GM19438 (cell line): Measurements from ENCODE around the gene TMEM245.
A peak's percentile ranks its signal among the peaks of the same experiment; 100 is the strongest.
"Not testable (repeated sequence)": the region's sequence is repeated elsewhere in the genome, so short reads cannot be mapped to it uniquely, and the experiment has no call there.

Experiments used
- ATAC-seq: cut with Tn5 transposase; IDR thresholded peaks from one replicate; pipeline ENCODE4 v1.9.1; 2021; ENCODE audit warnings: low read depth; ENCODE audit not compliant: unreplicated experiment

Gene TMEM245

DNA sequence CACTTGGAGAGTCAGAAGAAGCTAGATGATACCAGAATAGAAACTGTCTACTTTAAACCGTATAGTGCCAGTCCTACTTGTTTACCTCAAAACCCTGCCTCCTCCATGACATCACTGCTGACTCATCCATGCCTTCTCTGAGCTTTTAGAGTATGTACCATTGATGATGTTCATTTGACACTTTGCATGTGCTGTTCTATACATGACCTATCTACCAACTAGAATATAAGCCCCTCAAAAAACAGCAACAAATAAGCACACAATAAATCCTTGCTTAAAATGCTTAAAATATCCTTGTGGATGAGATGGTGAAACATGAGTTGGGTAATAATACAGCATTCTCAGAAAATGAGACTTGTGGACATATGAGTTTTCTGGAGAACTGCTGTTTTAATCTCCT lies 109.0 kb downstream of the TMEM245 start:
- no peak for ATAC-seq

DNA sequence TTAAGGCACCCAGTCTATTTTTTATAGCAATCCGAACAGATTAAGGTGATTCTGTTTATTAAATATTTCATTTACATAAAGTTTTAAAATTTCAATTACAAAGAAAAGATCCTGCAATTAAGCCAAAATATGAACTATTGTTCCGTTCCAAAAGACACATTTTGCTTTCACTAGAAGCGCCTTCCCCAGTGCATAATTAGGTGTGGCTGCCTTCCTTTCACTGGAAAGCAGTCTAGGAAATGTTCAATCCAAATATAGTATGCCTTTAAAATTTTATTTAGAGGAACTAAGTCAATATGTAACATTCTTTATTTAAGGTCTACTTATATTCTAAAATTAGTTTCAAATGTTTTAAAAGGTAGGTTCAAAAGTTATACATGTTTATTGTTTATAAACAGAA lies 114.1 kb downstream of the TMEM245 start:
- no peak for ATAC-seq

DNA sequence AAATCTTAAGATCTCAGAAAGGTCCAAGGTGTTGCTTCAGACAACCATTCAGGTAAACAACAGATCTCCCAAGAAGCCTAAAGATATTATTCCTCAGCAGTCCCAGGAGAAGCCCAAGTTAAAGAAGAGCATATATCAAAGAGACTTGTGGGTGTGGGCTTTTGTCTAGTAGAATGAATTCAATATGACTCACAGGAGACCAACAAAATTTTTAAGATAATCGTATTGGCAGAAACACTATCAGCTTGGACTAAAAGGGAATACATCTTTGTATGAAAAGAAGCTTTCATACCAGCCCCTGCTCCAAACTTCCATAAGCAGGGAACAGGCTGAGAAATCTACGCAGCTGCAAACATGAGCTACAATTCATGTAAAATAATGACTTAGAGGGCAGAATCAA lies 116.6 kb downstream of the TMEM245 start:
- no peak for ATAC-seq

DNA sequence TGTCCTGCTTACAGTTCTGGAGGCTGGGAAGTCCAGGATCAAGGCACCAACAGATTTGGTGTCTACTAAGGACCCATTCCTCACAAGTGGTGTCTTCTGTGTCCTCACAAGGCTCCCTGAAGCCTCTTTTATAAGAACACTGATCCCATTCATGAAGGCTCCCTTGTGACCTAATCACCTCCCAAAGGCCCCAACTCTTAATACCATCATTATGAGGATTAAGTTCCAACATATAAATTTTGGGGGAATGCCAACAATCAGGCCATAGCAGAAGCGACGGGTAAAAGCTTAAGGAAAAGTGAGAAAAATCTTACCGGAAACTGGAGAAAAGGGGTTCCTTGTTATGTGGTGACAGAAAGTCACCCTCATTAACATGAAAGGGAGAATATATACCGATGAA lies 117.6 kb downstream of the TMEM245 start:
- no peak for ATAC-seq

DNA sequence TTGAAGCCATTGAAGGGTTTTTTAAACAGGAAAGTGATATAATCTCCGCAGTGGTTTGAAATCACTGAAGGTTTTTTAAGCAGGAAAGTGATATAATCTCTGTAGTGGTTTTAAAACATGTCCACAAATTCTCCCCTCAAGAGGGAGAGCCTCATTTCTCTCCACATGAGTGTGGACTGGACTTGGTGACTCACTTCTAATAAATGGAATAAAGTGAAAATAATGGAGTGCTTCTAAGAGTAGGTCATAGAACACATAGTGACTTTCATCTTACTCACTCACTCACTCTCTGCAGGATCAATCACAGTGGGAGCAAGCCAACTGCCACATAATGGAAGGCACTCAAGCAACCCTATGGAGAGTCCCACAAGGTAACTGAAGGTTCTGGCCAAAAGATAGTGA lies 118.5 kb downstream of the TMEM245 start:
- no peak for ATAC-seq

DNA sequence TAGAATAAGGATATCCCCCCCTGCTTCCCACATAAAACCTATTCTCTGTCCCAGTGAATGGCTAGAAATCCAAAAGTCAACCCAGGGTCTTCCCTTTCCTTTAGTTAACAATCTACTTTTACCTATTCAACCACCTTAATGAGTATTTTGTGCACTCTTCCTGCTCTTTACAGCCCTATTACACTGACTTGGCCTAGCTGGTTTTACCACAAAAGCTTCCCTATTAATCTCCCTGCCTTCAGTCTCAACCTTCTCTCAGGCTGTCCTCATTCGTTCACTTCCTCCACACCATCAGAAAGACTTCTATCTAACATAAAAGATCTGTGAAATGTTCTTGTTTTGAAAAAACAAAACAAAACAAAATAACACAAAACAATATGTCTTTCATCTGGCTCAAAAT lies 122.6 kb downstream of the TMEM245 start:
- ATAC-seq = no peak

DNA sequence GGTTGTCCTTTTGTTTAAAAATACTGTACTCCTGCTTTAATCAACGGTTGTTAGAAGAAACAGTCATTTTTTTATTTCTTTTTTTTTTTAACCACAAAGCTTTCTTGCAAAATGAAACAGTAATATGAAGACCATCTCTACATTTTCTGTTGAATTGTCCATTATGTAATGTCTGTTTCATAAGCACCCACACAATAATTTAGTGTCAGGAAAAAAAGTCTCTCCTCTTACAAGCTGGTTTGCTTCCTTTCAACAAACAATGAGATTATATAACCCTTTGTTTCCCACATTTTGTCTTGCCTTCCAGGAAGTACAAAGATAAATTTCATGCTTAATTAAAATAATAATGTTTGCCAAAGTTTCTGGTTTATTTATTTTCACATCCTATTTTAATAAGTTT lies 123.1 kb downstream of the TMEM245 start:
- ATAC-seq = no peak

DNA sequence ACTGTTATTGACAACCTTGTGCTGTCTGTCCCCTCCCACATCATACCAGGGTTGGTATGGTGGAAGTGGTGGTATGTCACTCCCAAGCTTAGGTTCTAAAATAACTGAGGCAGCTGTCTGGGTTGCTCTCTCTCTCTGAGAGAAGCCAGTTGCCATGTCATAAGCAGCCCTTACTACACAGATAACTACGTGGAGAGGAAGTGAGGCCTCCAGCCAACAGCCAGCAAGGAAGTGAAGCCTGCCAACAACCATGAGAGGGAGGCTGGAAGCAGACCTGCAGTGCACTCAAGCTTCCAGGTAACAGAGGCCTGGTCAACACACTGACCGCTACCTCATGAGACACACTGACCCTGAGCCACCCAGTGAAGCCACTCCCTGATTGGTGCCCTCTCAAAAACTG lies 125.1 kb downstream of the TMEM245 start:
- peak; percentile 72 for ATAC-seq

DNA sequence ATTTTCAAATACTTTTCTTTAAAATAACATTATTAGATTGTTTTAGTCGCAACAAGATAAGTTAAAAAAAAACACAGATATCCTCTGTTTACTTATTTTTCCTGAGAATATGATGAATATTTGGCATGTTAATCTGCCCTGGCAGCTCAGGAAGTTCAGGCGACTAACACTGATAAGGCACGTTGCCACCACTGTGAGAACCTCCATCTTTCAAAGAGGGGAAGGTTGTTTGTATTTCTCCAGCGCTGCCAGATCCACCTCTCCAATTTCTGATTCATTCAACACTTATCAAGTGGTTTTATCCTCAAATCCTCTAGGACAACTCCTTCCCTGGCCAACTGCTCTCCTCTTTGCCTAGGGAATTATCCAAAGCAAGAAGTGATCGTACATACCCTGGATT lies 128.3 kb downstream of the TMEM245 start:
- ATAC-seq = no peak

DNA sequence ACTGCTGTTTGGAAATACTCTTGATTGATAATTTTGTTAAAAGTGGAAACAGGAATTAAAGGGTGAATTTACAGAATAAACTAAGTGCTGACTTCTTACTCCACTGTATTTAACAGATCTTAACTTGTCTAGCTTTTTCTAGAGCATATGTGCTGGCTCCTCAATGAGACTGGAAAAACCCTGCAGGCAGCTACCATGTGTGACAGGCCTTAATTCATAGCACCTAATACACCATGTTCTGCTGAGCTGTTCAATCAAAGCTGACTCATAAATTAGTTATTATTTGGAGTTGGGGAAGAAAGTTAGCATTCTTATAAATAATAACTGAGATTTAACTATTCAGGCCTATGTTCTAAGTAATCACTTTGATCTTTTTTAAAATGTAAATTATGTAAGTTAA lies 135.9 kb downstream of the TMEM245 start:
- ATAC-seq = no peak

DNA sequence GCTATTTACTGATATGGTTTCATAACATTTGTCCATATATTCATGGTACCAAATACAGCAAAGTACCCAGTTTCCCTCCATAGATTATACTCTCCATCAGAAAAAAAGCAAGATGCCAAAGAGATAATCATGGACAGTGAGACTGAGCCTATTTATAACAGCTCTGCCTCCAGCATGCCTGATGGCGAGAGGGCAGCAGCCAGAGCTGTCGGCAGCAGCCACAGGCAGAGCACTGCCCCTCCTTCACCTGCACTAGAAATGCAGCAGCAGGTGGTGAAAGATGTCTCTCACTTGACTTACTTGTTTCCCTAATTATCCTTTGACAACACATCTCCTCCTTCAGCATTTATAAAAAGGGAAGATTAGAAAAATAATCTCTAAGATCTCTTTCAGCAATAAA lies 138.9 kb downstream of the TMEM245 start:
- no peak for ATAC-seq

DNA sequence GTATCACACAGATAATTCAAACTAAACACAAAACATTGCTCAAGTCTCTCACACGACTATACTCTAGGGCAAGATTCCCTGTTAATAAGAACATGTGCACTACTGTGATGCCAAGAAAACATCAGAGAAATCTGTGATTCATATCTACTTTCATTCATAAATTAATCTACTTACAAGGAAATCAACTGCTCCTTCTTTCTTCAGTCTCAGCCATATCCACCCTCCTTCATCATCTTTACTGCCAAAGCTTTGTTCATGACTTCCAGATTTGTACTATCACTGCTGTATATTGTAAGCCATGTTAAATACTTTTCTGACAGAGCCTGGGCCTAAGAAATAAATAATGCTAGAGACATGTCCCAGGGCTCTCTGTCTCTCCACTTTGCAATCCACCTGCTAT lies 141.5 kb downstream of the TMEM245 start:
- no peak for ATAC-seq

DNA sequence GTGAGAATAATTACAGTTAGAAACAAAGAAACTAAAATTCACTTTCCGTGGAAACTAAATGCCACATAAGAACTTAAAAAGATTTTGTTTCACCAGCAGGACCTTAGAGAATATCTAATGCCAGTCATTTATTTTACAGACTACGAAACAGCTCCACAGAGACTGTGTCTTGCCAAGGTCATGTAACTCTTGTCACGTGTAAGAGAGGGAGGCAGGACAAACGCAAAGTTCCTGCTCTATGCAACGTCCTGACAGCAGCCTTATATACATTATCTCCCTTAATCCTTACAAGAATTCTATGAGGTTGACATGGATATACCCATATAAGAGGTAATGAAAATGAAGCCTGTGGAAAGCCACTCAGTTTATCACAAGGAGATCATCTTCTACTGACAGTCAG lies 145.9 kb downstream of the TMEM245 start:
- ATAC-seq = no peak

DNA sequence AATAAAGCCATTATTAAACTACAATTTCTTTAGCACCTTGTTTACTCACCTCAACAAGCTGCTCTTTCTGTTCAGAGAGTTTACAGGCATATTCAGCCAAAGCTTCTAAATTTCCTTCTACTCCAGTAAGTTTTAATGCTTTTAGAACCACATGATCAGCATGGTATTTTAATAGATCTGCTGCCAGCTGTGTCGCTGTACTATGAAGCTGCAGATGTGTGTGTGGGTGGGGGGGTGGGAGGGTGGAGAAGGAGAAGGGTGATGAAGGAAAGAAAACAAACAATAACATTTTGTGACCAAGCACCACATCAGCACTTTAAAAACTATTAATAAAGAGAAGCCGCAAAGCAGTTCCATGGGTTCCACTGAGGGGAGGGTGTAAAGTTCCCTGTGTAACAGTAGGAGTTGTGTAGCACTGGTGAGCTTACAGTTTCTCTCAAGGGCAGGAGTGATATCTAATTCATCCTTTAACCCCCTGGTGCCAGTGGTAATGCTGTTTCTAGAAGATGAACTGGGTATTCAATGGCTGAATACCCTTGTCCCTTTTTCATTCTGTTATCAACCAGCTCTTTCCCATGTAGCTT lies 147.0 kb downstream of the TMEM245 start:
- no peak for ATAC-seq

DNA sequence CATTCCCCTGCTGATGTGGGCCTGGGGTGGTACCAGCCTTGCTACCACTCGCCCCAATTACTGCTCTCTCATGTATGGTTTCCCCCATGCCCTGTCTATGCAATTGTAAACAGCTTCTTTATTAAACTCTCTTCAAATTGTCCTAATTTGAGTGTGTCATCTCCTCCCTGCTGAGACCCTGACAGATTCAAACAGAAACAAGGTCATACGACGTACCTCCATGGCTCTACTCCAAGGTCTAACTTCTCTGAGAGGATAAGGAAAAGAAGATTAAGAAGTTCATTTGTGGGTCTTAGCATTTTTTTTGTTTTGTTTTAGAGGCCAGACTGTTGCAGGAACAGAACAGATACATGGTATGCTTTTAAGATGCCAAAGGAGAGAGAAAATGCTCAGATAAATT lies 147.6 kb downstream of the TMEM245 start:
- ATAC-seq = no peak

DNA sequence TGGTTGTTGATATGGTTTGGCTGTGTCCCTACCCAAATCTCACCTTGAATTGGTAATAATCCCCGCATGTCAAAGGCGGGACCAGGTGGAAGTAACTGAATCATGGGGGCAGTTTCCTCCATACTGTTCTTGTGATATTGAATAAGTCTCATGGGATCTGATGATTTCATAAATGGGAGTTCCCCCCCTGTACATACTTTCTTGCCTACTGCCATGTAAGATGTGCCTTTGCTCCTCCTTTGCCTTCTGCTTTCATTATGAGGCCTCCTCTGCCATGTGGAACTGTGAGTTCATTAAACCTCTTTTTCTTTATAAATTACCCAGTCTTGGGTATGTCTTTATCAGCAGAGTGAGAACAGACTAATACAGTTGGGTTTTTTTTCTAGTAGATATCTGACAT lies 148.4 kb downstream of the TMEM245 start:
- ATAC-seq = not testable (repeated sequence)

DNA sequence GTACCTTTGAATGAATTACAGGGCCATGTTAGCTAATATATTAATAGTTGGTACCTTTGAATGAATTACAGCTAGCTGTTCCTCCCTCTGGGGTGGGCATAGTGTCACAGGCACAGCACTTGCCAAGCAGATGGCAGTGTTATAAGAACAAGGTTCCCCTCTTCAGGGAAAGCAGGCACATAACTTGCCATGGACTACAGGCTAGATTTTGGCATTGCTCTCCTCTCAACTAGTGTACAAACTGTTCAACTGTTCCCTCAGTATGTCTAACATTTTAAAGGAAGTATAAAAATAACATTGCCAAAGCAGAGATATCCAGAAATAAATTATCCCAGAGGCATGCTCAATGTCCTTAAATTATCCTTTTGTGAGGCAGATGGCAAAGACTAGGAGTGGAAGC lies 151.8 kb downstream of the TMEM245 start:
- ATAC-seq = no peak
